Right renal pelvis (tissue), 4 donors: ENCODE results near the gene ANGPTL5. TPM values are rescaled to one million over a fixed set of nuclear protein-coding genes. Genes with fewer than 3 reads are reported as not detected.
"Not testable (repeated sequence)": the region's sequence is repeated elsewhere in the genome, so short reads cannot be mapped to it uniquely, and the experiment has no call there.

Experiments
- DNase-seq, 4 donors: peaks; one replicate each; pipeline ENCODE4 v3.0.0-alpha.2; 2013; ENCODE audit warnings: low read depth in 4 of 4, low spot score in 3 of 4, missing footprints in 1 of 4
- polyA plus RNA-seq, 4 donors: library from polyadenylated mRNA; unstranded; fragments of 120-200 nt; gene quantifications; one replicate each; pipeline ENCODE4 v1.2.1, GENCODE V29; 2013; ENCODE audit not compliant: insufficient read length in 4 of 4

ANGPTL5 gene
- under 1 TPM in 1 of 4 donors, not detected in 3; 0.05 TPM for polyA plus RNA-seq

DNA sequence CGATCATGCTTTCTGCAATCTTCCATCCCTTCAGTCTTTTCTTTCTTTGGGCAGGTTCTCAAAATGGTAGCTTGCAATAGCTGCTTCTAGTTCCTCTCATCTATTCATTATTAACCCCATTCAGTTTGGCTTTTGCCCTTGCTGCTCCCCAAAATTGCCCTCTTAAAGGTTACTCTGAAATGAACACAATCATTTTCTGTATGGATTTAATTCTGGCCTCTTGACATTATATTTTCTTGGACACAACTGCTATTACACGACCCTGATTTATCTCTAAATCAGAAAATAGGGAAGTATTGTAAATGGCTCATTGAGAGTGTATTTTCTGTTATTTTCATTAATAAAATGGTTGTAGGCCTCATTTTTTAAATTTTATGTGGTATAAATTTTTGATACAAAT lies at the start of gene ANGPTL5:
ANGPTL5 (minus strand) TSS at position 101 of the 400 bp plus-strand sequence. CDS start 8,613 bp downstream, outside the sequence.
- no peak for DNase-seq

DNA sequence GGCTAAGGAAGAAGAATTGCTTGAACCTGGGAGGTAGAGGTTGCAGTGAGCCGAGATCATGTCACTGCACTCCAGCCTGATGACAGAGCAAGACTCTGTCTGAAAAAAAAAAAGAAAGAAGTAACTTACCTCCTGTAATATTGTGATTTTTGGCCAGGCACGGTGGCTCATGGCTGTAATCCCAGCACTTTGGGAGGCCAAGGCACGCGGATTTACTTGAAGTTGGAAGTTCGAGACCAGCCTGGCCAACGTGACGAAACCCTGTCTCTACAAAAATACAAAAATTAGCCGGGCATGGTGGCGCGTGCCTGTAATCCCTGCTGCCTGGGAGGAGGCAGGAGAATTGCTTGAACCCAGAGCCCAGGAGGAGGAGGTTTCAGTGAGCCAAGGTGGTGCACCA lies 47.9 kb upstream of the ANGPTL5 start:
- DNase-seq = not testable (repeated sequence)

DNA sequence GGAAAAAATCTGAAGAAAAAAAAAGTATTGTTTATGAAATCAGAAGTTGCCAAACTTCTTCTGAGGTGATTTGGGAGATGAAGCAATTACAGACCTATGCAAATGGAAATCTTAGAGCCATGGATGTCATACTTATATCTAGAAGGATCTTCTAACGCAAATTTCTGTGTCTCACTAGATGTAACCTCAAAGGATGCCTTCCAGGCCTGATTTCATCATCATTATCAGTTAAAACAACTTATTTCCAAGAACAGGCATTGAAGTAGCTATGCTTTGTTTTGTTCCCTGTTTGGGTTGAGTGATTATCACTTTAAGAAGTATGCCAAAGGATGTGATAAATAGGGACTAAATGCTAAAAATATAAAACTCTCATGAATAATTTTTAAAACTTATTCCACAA lies 43.9 kb upstream of the ANGPTL5 start:
- no peak for DNase-seq

DNA sequence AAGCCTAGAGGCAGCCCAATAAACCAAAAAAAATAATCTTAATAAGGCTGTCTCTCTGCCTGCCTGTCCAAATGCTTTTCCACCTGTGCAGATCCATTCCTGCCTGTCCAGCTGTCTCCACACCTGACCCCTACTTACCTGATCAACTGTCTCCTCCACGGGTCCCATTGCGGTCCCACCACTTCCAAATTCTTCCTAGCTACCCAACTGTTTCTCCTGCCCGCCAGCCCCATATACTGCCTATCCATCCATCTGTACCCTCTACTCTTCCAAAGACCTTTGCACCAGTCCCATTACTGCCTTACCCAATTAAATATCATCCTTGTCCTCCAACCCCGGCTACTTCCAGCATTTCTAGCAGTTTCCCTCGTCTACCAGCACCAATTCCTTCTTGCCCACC lies 39.4 kb upstream of the ANGPTL5 start:
- DNase-seq = no peak

DNA sequence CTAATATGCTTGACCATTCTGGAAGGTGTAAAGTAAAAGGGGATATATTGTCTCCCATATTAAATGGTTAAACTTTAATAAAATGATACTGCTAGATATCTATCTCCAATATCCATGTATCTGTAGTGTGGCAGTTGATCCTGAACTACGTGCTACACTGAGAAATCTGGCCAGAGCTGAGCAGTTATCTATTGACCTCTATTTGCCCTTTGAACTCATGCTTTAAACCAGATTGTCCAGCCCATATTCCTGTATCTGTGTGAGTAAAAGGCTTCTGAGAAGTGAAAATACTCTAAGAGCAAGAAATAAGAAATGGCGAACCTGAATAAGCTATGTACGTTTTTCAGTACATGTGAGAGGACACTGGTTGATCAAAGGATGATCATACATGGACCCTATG lies 39.0 kb upstream of the ANGPTL5 start:
- no peak for DNase-seq

DNA sequence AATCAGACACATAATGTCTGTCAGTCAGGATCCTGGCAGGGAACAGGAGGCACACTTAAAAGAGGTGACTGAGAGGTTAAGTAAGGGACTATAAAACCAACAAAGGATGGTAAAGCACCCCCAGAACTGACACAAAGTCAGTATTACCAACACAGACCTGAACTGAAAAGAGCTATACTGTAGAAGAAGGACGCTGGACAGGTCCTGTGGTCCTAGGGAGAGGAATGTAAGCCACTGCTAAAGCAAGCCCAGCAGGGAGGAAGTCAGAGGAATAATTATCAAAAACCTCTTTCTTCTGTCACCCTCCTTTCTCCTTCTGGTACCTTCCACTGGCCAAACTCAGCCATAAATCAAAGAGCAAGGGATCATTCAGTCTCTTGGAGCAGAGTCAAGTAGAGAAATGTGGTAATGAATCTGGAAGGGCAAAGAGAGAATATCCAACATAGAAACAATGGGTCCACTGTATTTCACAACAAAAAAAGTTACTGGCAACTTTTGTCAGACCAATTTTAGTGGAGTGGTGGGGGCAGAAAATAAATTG lies 33.4 kb upstream of the ANGPTL5 start:
- DNase-seq = no peak

DNA sequence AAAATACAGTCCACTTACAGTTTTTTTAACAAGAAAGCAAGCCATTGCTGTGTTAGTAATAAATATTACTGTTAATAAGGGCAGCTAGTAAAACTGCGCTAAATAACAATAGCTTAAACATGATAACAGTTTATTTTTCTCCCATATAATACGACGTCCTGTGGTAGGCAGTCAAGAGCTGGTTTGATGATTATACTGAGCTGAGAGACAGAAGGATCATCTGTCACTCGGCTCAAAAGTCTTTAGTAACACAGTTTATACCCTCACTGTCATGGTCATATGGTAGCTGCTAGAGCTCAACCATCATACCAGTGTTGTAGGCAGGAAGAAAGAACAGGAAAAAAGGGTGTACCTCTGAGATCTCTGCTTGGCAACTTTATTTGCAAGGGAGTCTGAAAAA lies 29.1 kb upstream of the ANGPTL5 start:
- no peak for DNase-seq

DNA sequence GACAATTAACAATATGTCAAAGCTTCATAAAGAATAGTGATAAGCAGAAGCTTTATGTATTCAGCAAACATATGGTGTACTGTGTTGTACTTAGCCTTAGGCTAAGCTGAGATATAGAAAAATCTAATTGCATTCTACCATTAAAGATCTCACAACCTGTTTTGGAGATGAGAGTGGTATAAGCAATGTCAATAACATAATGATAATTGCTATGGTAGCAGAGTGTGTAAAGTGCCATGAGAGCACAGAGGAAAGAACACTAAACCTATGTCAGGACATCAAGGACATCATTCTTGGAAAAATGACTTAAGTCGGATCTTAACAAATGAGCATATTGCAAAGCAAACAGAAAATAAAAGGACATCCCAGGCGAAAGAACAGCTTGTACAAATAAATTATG lies 28.6 kb upstream of the ANGPTL5 start:
- no peak for DNase-seq

DNA sequence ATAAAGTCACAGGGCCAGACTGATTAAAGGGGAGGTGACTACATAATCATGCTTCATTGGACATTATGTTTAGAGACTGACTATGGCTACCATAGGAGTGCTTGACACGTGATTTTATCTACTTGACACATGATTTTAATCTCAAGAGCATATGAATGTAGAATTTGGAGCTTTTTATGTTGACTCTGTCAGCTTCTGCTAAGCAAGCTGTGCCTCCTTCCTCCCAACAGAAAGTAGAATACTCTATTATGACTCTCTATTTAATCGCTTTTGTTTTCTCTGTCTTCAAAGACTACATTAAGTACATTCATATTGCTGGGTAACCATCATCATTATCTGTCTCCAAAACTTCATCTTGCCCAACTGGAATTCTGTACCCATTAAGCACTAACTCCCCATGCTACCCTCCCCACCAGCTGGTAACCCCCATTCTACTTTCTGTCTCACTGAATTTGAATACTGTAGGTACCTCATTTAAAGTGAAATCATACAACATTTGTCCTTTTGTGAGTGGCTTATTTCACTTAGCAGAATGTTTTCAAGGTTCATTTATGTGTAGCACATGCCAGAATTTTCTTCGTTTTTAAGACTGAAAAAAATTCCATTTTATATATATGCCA lies 24.7 kb upstream of the ANGPTL5 start:
- no peak for DNase-seq

DNA sequence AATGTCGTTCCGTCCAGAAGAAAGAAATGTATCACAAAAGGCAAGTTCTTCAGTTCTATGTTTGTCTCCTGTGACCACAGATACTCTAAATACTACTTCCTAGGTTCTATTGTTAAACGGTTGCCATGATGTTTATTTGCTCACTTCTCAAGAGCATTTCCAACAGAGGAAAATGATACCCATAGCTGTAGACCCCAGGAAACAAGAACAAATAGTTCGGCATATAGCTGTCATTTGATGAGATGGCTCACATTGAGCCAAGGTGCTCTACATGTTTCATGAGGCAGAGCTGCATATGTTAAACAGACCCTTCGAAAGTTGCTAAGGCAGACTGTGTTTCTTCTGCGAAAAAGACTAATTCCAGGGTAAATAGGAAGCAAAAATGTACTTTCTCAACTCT lies 15.4 kb upstream of the ANGPTL5 start:
- no peak for DNase-seq

DNA sequence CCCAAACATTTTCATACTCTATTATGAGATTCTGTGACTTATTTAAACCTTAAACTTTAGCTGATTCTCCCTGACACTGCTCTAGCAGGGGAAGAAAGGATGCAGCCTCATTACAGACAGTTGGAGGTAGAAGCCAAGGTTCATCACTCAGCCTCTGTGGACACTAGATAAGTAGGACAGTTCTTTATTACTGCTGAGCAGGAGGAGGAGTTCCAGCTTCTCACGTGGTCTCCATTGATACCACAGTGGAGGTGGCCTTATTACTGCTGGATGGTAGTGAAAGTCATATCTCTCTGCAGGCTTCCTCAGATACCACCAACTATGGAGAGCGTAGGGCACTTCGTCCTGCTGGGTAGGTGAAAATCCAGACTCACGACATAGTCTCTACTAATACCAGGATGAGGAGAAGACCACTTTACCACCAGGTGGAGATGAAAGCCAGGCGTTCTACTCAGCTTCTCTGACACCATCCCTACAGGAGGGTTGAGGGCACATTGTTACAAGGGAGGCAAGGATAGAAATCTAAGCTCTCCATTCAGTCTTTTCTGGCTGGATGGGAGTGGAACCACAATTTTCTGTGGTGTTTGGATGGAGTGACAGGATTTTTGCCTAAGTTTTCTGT lies 13.1 kb upstream of the ANGPTL5 start:
- DNase-seq = no peak

DNA sequence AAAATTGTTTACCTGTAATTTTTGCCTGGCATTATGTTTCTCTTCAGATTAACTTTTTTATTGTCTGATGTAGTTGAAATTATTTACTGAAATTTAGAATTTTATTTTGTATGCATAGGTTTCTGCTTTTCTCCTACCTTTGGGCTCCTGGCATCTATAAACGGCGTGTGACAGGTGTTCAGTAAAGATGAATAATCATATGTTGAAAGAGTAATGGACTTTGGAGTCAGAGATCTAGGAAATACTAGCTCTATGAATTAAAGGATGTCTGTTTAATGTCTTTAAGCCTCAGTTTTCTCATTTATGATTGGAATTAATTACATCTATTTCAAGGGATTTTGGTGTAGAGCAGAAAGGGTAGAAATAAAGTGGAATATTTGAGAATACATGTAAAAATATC lies 7.2 kb upstream of the ANGPTL5 start:
- DNase-seq = no peak

DNA sequence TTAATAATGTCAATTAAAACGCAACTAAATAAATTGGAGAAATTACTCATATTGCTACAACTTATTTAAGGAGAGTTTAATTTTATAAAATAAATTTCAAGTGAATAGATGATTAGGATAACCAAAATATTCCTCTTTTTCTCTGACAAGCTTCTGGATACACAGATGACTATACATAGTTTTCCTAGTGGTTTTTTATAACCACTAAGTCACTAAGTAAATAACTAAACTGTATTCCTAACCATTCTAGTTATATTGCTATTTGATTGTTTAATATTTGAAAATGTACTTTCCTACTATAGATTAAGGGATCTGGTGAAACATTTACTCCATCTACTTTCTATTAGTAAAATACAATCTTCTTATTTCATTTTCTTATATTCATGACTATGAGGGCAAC lies 4.7 kb upstream of the ANGPTL5 start:
- no peak for DNase-seq

DNA sequence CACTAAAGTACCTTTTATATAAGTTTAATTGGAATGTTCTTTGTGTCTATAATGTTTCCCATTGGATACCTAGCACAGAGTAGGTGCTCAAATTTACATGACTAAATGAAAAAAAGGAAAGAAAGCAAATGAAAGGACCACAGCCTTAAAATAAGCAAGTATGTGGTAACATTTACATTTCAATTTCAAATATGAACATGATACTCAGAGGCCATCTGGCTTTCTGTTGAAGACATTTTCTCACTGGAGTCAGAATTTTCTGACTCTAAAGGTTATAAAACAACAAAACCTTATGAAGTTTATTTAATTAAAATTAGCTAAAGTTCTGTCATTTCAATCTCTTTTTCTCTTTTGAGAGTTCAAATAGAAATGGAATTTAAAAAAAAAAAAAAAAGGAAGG lies 904 bp upstream of the ANGPTL5 start:
- no peak for DNase-seq

DNA sequence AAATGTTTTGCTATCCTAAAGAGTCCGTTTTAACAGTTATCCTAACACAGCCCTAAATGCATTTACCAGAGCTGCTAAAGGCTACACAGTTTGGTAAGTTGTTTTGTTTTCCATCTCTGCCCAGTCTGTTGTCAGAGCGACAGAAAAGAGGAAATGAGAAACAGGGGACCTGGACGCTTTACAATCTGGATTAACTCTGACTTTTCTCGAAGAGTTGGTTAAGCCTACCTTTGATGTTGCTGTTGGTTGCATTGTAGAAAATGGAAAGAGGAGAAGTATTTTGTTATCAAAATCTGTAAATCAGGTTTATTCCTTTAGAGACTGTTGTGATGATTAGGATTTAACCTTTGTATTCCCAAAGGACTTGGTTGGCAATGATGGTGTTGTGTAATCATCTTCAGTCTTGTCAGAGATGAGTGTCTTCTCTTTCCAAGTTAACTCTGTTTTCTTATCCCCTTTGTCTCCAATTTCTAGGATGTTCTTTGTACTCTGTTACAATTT lies 481 bp downstream of the ANGPTL5 start:
- peak in 2 of 4 donors; percentile 12 to 14 for DNase-seq

DNA sequence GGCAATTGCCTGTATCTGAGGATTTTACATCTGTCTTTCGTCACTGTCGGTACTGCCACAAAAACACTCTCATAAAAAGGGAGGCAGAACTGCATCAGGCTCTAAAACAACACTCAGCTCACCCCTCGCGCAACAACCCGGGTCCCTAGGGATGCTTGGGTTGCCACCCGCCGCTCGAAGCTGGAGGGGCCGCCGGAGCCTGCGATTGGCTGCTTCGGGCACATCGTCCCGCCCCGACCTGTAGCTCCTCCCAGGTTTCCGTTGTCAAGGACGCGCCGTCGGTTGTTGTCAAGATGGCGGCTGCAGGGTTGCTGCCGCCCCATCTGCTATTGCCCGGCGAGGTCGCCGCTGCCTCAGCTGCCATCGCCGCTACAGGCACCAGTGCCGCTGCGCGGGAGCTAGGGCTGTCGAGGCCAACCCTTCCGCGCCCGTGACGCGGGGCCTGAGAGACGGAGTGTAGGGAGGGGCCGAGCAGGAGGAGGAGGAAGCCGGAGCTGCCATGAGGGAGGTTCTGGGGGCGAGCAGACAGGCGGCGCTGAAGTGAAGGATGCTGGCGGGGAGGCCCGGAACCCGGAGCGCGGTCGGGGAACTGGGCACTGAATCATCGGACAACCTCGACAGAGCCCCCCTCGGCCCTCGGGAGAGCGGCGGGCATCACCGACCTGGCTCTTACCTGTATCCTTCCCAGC lies 1.4 kb downstream of the ANGPTL5 start, which contains the start of gene CEP126:
CEP126 (plus strand) TSS at position 273 of the 689 bp plus-strand sequence; CDS start at position 548, 275 bp downstream.
- DNase-seq = peak; percentile 85 to 88 (median 86)

DNA sequence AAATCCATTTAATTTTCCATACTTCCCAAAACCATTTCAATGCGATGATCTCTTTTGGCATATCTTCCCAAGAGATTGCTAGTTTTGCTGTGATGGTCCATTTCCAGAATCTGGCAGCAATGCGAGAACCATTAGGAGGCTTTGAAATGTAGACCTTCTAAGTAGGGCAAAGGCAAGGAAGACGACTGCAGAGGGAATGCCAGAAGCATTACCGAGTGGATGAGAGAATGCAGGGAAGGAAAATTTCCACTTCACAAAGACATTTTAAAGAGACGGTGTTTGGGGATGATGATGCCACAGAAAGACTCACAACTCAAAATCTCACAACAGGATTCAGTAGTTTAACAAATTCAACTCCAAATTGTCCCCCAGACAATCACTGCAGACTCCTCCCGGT lies 2.0 kb downstream of the ANGPTL5 start:
- DNase-seq = peak in 1 of 4 donors; percentile 4

DNA sequence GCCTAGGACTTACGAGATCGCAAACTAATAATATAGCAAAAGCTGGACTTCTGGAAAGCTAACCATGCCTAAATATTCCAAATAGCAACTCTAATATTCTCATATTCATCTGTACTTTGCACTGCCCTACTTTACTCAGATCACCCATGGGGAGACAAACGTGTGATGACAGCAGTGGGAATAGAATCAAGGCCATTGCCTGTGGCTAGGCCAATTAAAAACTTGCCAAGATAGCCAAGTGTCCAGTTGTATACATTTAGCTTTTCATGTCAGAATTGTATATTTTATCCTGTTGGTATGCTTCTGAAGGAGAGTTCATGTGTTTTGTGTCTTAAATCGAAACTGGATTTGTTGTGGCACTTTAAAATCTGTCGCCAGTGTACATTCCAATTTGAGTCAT lies 2.7 kb downstream of the ANGPTL5 start:
- no peak for DNase-seq

DNA sequence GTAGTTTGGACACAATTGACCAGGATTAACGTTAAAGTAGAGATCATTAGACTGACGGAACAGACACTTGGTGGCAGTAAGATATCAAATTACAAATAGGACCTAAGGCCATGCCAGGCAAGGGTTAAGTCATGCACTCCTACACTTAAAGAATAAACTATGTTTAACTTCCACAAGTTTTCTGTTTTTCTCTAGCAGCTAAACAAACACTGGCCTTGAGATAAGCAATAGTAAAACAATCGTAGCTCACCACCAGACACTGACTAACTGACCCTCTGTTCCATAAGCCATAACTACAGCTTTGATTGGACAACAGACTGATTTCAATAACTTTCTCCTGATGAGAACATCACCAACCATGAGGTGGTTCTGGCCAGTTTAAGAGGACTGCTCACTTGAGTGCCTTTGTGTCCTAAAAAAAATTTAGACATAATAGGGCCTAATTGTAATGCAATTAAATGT lies 3.5 kb downstream of the ANGPTL5 start:
- DNase-seq = no peak

DNA sequence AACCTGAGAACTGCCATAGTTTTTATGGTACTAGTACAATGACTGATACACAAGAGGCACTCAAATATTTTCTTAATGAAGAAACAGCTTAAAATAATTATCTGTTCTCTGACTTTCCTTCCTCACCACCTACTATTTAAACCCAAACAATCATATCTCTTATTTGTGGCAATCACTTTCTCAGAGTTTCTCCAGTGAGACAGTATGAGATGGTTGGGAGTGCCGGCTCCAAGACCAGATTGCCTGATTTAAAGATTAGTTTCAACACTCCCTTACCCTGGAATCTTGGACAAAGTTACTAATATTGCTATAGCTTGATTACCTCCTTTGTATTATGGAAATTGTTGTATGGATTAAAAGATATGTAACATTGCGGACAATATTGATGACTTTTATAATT lies 7.2 kb downstream of the ANGPTL5 start:
- no peak for DNase-seq

DNA sequence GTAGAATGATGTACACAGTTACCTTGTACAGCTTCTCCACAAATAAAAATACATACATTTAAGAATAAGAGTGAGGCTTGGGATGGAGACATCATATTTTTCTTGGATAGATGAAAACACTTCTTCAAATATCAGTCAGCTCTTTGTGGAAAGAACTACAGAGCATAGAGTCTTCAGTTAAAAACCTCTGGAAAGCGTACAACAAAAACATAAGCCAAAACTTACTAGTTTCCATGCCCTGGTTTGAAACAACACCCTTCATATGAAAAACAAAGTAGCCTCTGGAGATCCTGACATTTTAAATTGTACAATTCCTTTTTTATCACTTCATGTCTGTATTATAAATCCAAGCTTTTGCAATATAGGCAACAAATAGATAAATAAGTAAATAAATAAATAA lies 8.5 kb downstream of the ANGPTL5 start:
- no peak for DNase-seq
